ENCODE results near the gene ZMYM2.
A peak's percentile ranks its signal among the peaks of the same experiment; 100 is the strongest.

Gene ZMYM2

GRCh38 chr13:20109037-20109436 is 150.5 kb downstream of the ZMYM2 start:
- no peak for DNase-seq

- no peak for DNase-seq
Observed at GRCh38 chr13:20114066-20114610, 155.6 kb downstream of the ZMYM2 start.

GRCh38 chr13:20116213-20116612 is 157.7 kb downstream of the ZMYM2 start:
- no peak for DNase-seq

GRCh38 chr13:20118268-20119140 is 160.0 kb downstream of the ZMYM2 start:
- peak; percentile 79 for DNase-seq

- no peak for DNase-seq
Observed at GRCh38 chr13:20119960-20120359, 161.4 kb downstream of the ZMYM2 start.

- DNase-seq = no peak
Observed at GRCh38 chr13:20121159-20121525, 162.6 kb downstream of the ZMYM2 start.

- DNase-seq = no peak
Observed at GRCh38 chr13:20124303-20124702, 165.8 kb downstream of the ZMYM2 start.

GRCh38 chr13:20125129-20125782 is 166.7 kb downstream of the ZMYM2 start:
- no peak for DNase-seq

GRCh38 chr13:20125783-20126165 is 167.2 kb downstream of the ZMYM2 start:
- DNase-seq = no peak

- DNase-seq = no peak
Observed at GRCh38 chr13:20126541-20127261, 168.2 kb downstream of the ZMYM2 start.

GRCh38 chr13:20127262-20127561 is 168.7 kb downstream of the ZMYM2 start:
- DNase-seq = no peak

GRCh38 chr13:20127562-20128458 is 169.3 kb downstream of the ZMYM2 start:
- DNase-seq = peak; percentile 82

- DNase-seq = no peak
Observed at GRCh38 chr13:20128459-20128931, 170.0 kb downstream of the ZMYM2 start.

GRCh38 chr13:20129076-20129475 is 170.5 kb downstream of the ZMYM2 start:
- no peak for DNase-seq

GRCh38 chr13:20130012-20130411 is 171.5 kb downstream of the ZMYM2 start:
- DNase-seq = no peak

GRCh38 chr13:20130652-20131051 is 172.1 kb downstream of the ZMYM2 start:
- no peak for DNase-seq

GRCh38 chr13:20131057-20131832 is 172.7 kb downstream of the ZMYM2 start:
- no peak for DNase-seq

GRCh38 chr13:20132052-20132634 is 173.6 kb downstream of the ZMYM2 start:
- no peak for DNase-seq

GRCh38 chr13:20134732-20135131 is 176.2 kb downstream of the ZMYM2 start:
- DNase-seq = no peak

GRCh38 chr13:20136781-20137703 is 178.5 kb downstream of the ZMYM2 start:
- no peak for DNase-seq
